Activated CD4-positive, alpha-beta T cell treated with anti-CD3 and anti-CD28 coated beads, Interleukin-2, Interleukin-6, amounts not matched to agents 100 ng/mL and 50 ng/mL, durations not matched to agents 16 hours and 8 hours (primary cell): ENCODE data around the gene NRIP1.

Experiments used
- DNase-seq: peaks from one replicate; pipeline ENCODE4 v3.0.0-alpha.2; 2020

Gene NRIP1

GRCh38 chr21:15005391-15005790, 59.4 kb downstream of the NRIP1 start:
- peak; percentile 4 for DNase-seq

DNA sequence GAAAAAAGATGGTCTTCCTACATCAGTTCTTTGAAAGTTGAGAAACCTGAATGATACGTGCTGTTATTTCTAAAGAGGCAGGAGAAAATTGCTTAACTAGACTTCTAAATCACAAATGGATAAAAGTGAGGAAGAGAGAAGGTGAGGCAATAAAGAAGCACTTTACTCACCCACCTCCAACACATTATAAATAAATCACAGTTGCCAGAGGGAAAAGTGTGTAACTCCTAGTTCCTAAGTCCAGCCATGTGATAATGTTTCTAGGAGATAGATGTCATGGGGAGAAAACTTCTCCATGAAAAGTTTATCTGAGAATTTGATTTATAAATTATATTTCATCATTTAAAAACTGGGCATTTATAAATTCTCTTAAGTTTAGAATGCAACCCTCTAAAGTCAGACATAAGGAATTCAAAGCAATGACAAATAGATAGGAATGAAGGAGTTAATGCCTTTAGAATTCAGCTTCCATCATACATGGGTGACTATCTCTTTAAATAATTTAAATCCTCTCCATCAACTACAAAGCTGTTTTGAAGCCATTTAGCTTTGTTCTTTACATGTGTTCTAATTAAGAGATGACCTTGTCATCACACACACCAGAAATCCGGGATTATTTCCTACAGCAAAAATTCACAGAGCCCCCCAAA, 60.0 kb downstream of the NRIP1 start:
- no peak for DNase-seq

DNA sequence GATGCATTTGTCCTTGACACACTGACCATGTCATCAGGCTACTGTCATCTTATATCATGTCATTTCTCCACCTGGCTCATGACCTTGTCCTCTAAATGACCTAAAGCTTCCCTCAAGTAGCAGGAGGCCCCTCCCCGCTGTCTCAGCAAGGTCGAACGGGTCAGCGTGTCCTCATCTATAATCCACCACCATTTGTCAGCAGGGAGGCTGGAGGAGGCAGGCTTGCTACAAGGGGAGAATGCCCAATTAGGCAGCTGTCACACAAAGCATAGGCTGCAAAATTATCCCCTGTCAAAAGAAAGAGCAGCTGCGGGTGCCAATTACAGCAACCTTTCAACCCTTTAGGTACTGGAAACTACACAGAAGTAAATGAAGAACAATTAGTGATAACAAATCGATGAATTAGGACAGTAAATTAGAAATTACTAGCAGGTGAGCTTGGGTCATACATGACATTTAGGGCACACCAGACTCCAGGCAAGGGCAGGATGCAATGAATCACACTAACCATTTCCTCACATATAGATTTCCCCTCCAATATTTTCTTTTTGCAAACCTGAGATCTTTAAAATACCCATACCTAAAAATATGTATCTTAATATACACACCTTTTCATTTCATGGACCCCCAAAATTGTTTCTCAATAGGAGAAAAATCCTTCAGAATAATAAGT, 61.2 kb downstream of the NRIP1 start:
- DNase-seq = no peak

DNA sequence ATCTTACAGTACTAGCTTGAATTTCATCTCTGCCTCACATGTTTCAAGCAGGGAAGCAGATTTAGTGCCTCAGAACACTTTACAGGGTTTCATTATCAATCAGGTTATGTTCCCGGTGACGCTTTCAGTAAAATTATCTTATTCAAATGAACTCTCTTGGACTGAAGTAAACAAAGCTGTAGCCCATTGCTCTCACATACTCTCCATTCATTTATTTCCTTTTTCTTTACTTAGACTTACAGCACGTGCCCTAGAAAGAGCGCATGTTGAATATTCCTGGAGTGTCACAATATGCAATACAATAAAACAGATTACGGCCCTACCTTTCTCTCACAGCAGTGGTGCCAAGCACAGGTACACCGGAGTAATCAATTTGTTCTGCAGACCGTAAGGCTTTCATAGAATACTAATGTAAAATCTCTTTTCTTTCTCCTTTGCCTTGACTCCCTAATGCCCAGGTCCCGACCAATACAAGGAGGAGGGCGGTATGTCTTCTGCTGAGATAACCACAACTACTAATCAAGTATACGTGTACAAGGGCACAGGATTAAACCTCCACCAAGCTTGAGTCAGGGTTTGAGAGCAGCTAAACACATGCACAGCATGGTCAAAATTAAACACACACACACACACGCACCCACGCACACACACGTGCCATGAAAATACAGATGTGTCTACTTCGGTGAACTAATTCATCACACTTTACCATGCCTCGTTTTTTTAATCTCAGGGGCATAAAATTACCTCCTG, 62.8 kb downstream of the NRIP1 start:
- DNase-seq = peak; percentile 13

GRCh38 chr21:15001113-15001512, 63.7 kb downstream of the NRIP1 start:
- no peak for DNase-seq

- DNase-seq = no peak
Measured at GRCh38 chr21:15000081-15000480, 64.7 kb downstream of the NRIP1 start.

- no peak for DNase-seq
Measured at GRCh38 chr21:14998784-14999183, 66.0 kb downstream of the NRIP1 start.

DNA sequence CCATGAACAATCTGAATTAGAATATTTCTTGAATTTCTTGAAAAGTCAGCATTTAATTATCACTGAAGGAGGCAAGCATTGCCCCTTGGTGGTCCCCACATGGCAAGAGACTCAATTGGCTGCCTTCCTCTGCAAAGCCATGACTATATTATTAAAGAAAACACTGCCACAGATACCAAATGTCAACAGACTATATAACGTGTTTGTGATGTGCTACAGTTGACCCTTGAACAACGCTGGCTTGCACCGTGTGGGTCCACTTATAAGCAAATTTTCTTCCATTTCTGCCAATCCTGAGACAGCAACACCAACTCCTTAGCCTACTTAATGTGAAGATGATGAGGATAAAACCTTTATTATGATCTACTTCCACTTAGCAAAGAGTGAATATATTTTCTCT, 66.5 kb downstream of the NRIP1 start:
- no peak for DNase-seq

GRCh38 chr21:14995695-14996490, 68.9 kb downstream of the NRIP1 start:
- DNase-seq = no peak

GRCh38 chr21:14995226-14995625, 69.6 kb downstream of the NRIP1 start:
- no peak for DNase-seq

DNA sequence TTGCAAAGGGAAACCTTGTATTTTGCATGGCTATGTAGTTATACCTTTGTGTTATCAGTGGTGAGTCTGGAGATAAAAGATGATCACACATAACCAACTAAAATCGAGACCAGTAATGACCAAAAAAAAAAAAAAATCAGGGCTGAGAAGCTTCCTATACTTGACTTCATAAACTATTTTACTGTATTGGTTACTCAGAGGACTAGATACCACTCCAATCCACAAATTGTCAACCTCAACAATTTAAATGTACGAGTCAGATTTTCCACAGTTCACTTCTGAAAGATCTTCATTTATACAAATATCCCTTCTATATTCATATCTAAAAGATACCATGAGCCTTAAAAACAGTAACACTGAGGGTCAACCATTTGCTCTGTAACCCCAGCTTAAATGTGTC, 71.7 kb downstream of the NRIP1 start:
- no peak for DNase-seq

DNA sequence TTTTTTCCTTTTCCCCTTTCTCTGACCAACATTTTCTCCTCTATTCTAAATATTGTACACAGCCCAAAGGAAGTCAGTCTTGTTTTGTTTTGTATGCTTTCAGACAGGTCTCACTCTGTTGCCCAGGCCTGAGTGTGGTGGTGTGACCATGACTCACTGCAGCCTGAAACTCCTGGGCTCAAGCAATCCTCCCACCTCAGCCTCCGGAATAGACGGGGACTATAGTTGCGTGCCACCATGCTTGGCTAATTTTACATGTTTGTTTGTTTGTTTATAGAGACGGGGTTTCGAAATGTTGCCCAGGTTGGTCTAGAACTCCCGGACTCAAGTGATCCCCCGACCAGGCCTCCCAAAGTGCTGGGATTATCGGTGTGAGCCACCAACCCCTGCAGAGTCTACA, 72.8 kb downstream of the NRIP1 start:
- no peak for DNase-seq

- DNase-seq = no peak
Measured at GRCh38 chr21:14989359-14989758, 75.4 kb downstream of the NRIP1 start.

DNA sequence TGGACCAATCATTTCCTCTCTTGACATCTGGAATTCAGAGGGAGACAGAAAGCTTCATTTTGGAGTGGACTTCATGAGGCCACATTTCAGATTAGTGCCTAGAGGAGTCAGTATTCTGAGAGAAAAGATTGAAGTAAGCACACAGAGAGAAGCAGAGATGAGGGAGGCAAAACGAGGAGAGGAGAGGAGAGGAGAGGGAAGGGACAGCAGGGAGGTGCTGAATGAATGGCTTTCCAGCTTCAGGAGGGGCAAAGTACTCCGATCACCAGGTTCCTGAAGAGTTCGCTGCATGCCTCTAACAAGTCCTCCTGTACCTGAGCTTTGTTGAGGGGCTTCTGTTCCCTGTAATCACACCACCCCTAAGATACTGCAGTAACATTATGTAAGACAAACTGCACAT, 76.0 kb downstream of the NRIP1 start:
- no peak for DNase-seq

DNA sequence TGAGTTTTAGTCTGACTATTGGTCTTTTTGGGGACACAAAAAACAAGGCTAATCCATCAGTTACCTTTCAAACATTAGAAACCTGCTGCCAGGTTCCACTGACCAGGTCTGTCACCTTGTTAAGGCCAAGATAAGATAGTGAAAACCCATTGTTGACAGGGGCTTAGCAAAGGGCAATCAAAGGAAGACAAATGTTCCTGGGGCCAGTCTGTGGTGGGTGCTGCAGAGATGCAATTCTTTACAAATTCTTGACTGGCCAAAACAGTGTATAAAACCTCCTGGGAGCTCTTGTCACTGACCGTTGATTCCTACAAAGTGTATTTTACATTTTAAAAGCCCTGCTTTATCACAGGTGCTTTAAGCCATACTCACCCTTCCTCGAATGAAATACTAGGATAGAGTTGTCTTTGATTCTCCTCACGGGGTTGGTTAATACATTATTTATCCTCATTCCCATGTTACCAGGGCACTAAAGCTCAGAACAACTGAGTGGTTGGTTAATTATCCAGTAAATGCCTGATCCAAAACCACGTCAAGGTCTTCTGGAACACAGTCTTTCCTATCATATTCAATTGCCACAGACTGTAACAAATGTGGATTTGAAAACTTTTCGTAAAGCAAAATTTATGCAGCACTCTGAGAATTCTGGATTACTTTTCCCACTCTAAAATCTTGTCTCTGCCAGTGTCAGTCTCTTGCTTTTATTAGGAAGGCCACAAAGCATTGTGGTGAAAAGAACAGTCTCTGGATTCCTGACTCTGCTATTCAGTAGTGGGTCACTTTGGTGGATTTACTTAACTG, 77.2 kb downstream of the NRIP1 start:
- no peak for DNase-seq

DNA sequence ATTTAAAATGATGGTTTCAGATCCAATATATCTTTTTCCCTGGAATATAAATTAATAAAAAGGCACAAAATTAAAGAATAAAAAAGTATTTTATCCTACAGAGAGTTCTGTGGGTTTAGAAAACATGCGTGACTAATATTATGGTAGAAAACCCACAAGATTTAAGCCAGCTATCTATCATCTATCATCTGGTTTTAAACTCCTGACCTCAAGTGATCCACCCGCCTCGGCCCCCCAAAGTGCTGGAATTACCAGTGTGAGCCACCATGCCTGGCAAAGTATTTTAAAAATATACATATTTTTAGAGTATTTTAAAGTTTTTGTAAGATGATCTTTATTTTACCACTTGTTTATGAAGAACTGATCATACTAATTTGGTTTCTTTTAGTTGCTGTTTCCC, 79.5 kb downstream of the NRIP1 start:
- no peak for DNase-seq

- DNase-seq = no peak
Measured at GRCh38 chr21:14982336-14982735, 82.5 kb downstream of the NRIP1 start.

GRCh38 chr21:14981246-14981645, 83.6 kb downstream of the NRIP1 start:
- DNase-seq = no peak

DNA sequence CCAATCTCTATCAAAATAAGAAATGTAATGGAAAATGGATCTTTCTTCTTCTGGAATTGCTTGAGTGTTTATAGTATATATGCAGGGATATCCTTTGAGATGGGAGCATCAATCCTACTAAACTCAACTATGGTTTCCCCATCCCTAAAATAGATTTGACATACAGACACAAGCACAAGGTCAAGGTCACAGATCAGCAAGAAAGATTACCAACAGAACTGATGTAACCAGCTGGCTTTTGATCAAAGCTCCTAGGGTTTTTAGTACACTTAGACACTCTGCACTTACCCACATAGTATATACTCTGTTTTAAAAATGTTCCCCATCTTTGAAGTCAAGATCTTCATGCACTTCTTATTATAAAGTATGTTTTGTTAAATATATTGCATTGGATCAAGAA, 85.5 kb downstream of the NRIP1 start:
- no peak for DNase-seq

DNA sequence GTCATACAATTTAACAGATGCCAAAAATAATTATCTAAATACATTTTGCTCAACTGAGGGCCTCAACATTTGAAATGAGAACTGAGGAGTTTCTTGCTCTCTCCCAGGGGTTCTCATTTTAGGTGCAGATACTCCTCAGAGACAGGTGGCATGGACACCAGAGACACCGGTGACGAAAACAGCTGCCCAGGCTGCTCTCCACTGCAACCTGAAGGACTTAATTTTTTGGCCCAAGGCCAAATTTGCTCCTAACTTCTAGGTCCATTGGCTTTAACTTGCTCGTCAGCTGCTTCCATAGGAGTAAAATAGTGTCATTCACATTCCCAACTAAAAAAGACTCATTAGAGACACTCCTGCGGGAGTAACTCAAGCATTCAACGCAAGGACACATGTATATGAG, 87.0 kb downstream of the NRIP1 start:
- no peak for DNase-seq

DNA sequence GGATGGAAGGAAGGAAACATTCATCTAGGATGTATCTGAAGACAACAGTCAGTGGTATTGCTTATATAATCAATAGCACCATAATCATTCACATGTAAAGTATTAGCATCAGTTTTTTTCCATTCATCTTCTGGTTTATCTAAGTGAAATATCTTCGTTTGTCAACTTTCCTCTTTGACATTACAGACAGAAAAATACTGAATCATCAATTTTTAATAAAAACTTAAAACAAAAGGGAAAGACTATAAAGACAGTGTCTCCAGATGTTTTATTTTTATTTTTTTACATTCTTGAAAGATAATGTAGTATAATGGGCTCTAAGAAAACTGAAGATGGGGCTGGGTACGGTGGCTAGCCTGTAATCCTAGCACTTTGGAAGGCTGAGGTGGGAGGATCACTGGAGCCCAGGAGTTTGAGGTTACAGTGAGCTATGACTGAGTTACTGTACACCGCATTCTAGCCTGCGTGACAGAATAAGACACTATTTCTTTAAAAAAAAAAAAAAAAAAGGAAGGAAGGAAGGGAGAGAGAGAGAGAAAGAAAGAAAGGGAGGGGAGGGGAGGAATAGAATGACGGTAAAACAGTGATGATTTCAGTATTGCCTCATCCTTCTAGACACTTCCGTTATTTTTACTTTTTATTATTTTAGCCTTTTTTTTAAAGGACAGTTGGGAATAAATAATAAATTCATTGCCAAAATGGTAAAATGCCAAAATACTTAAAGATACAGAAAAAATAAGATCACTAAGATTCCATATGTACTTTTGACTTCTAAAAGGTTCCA, 89.5 kb downstream of the NRIP1 start:
- no peak for DNase-seq

GRCh38 chr21:14972678-14973077, 92.1 kb downstream of the NRIP1 start:
- no peak for DNase-seq
